ENCODE measurements around the gene TMEFF1.

DNA sequence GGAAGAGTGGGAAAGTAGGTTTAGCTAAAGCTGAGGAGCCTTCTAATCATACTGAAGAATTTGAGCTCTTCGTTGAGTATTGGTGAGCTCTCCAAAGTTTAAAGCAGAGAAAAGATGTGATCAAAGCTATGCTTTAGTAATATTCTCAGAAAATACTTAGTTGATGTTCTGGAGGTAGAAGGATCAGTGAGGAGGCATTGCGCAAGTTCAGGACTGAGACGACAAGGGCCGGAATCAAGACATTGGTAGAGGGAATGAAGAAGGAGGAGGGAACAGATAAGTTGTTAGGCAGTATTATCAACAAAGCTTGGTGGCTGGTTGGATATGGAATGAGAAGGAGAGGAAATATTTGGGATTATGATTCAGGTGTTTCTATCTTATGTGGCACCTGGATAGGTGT is 112.0 kb downstream of the TMEFF1 start:
- TF ChIP-seq, protein P1, sequence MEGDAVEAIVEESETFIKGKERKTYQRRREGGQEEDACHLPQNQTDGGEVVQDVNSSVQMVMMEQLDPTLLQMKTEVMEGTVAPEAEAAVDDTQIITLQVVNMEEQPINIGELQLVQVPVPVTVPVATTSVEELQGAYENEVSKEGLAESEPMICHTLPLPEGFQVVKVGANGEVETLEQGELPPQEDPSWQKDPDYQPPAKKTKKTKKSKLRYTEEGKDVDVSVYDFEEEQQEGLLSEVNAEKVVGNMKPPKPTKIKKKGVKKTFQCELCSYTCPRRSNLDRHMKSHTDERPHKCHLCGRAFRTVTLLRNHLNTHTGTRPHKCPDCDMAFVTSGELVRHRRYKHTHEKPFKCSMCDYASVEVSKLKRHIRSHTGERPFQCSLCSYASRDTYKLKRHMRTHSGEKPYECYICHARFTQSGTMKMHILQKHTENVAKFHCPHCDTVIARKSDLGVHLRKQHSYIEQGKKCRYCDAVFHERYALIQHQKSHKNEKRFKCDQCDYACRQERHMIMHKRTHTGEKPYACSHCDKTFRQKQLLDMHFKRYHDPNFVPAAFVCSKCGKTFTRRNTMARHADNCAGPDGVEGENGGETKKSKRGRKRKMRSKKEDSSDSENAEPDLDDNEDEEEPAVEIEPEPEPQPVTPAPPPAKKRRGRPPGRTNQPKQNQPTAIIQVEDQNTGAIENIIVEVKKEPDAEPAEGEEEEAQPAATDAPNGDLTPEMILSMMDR (optimal IDR thresholded peaks at IDR 0.05 in 1 of 3, IDR thresholded peaks at IDR 0.05 in 1 of 3, conservative IDR thresholded peaks at IDR 0.05 in 1 of 3; ENCODE audit: extremely low read depth in 1 of 3, insufficient read depth in 2 of 3, low read length in 3 of 3) = no peak
- TF ChIP-seq EZH2 (IDR thresholded peaks at IDR 0.05; ENCODE audit: low read length) = no peak
